Lower lobe of right lung (tissue), 2 donors: Measurements from ENCODE around the gene C9orf72. TPM values are rescaled to one million over a fixed set of nuclear protein-coding genes. Genes with fewer than 3 reads are reported as not detected.

Experiments used
- ATAC-seq, 2 donors: fragments of 200-7000 bp; cut with Tn5 transposase; one replicate each; pipeline ENCODE4 v1.9.1; 2020 to 2022; ENCODE audit warnings: mild to moderate bottlenecking in 2 of 2, moderate library complexity in 2 of 2
- DNase-seq: peaks from one replicate; pipeline ENCODE4 v3.0.0-alpha.2; 2020
- H3K27ac ChIP-seq: fragments of 200-600 bp; one replicate; pipeline ENCODE4 v1.8.0; 2022
- H3K27me3 ChIP-seq: fragments of 200-600 bp; one replicate; pipeline ENCODE4 v1.8.0; 2022; ENCODE audit warnings: low read depth
- H3K36me3 ChIP-seq: fragments of 200-600 bp; one replicate; pipeline ENCODE4 v1.8.0; 2022; ENCODE audit warnings: mild to moderate bottlenecking
- H3K4me1 ChIP-seq: fragments of 200-600 bp; one replicate; pipeline ENCODE4 v1.8.0; 2022
- H3K4me3 ChIP-seq: fragments of 200-600 bp; one replicate; pipeline ENCODE4 v1.8.0; 2022; ENCODE audit warnings: mild to moderate bottlenecking
- H3K9me3 ChIP-seq: fragments of 200-600 bp; one replicate; pipeline ENCODE4 v1.8.0; 2022
- CTCF ChIP-seq: fragments of 200-600 bp; IDR thresholded peaks from one replicate; pipeline ENCODE4 v1.8.0; 2022; ENCODE audit warnings: antibody characterized with exemption, mild to moderate bottlenecking
- intact Hi-C: fragments of 100-400 bp; cut with DNase I; formaldehyde crosslinking; loops from one replicate; pipeline ENCODE4 v1.11.0; 2022
- total RNA-seq: library from RNA; stranded (reverse); fragmentation: NEBNext Ultra II Directional; extraction: Animal tissue kit (Norgen Biotek cat#: 25700); gene quantifications from one replicate; pipeline ENCODE4 v1.2.1, GENCODE V29; 2021
- donor health status: DM: no; HTN: yes; CAD: no; lungs with severe emphysema.

C9orf72 gene
- total RNA-seq, 1 donor from 2014 or later, result 28.9 TPM

- Histone ChIP-seq H3K27me3 (no peaks in the 10 kb centered on the region), H3K36me3 (peaks cover 61% of the 10 kb centered on the region), H3K4me3 (no peak overlapping the region), H3K9me3 (no peaks in the 10 kb centered on the region), H3K4me1 (no peaks in the 10 kb centered on the region), H3K27ac (no peak overlapping the region)
- peak; percentile 55 for TF ChIP-seq CTCF
- intact Hi-C loops, result loop anchor here (5.0 kb wide), 1 partner anchor 216 kb away; no protein-coding TSS in a partner anchor
- ATAC-seq (peak; percentile 71 to 75), DNase-seq (no peak)
Measured at GRCh38 chr9:27548055-27548741, 25.1 kb downstream of the C9orf72 start.

- H3K27ac ChIP-seq, result no peak overlapping the region
- ATAC-seq (no peak), DNase-seq (no peak)
- intact Hi-C loops, result loop anchor here (5.0 kb wide), 1 partner anchor 213 kb away; no protein-coding TSS in a partner anchor
- H3K4me3 ChIP-seq, result no peak overlapping the region
- peaks cover 7% of the 10 kb centered on the region for H3K4me1 ChIP-seq
- H3K9me3 ChIP-seq, result no peaks in the 10 kb centered on the region
- no peaks in the 10 kb centered on the region for H3K27me3 ChIP-seq
- peaks cover 44% of the 10 kb centered on the region for H3K36me3 ChIP-seq
- TF ChIP-seq CTCF, result no peak
Measured at GRCh38 chr9:27545471-27545870, 27.8 kb downstream of the C9orf72 start.

GRCh38 chr9:27542508-27542907, 30.8 kb downstream of the C9orf72 start:
- TF ChIP-seq CTCF, result no peak
- Histone ChIP-seq H3K4me3 (no peak overlapping the region), H3K36me3 (peaks cover 22% of the 10 kb centered on the region), H3K4me1 (peaks cover 28% of the 10 kb centered on the region), H3K27me3 (no peaks in the 10 kb centered on the region), H3K9me3 (no peaks in the 10 kb centered on the region), H3K27ac (no peak overlapping the region)
- intact Hi-C loops, result no loop called here
- ATAC-seq (no peak), DNase-seq (no peak)

- peaks cover 31% of the 10 kb centered on the region for H3K4me1 ChIP-seq
- no peak for ATAC-seq
- no peak for TF ChIP-seq CTCF
- no peaks in the 10 kb centered on the region for H3K27me3 ChIP-seq
- no peak overlapping the region for H3K27ac ChIP-seq
- intact Hi-C loops, result no loop called here
- DNase-seq, result no peak
- H3K36me3 ChIP-seq, result peaks cover 14% of the 10 kb centered on the region
- H3K4me3 ChIP-seq, result no peak overlapping the region
- H3K9me3 ChIP-seq, result no peaks in the 10 kb centered on the region
Measured at GRCh38 chr9:27541740-27542139, 31.5 kb downstream of the C9orf72 start.

- Histone ChIP-seq H3K27ac (peak overlapping the region; percentile 53), H3K9me3 (no peaks in the 10 kb centered on the region), H3K27me3 (no peaks in the 10 kb centered on the region), H3K4me1 (peaks cover 41% of the 10 kb centered on the region), H3K36me3 (peaks cover 12% of the 10 kb centered on the region), H3K4me3 (no peak overlapping the region)
- intact Hi-C loops, result no loop called here
- DNase-seq (no peak), ATAC-seq (no peak)
- TF ChIP-seq CTCF, result no peak
Measured at GRCh38 chr9:27540502-27540901, 32.8 kb downstream of the C9orf72 start.
